Measurements from ENCODE around the gene PTGES2. TPM values are rescaled to one million over a fixed set of nuclear protein-coding genes. Genes with fewer than 3 reads are reported as not detected.

PTGES2 gene
- total and polyA plus RNA-seq, 9 of the 15 experiments (the other 6 are each of a cell fraction or from before 2014, with no cell fraction given), result 2.4 to 196 (median 90.1) TPM

DNA sequence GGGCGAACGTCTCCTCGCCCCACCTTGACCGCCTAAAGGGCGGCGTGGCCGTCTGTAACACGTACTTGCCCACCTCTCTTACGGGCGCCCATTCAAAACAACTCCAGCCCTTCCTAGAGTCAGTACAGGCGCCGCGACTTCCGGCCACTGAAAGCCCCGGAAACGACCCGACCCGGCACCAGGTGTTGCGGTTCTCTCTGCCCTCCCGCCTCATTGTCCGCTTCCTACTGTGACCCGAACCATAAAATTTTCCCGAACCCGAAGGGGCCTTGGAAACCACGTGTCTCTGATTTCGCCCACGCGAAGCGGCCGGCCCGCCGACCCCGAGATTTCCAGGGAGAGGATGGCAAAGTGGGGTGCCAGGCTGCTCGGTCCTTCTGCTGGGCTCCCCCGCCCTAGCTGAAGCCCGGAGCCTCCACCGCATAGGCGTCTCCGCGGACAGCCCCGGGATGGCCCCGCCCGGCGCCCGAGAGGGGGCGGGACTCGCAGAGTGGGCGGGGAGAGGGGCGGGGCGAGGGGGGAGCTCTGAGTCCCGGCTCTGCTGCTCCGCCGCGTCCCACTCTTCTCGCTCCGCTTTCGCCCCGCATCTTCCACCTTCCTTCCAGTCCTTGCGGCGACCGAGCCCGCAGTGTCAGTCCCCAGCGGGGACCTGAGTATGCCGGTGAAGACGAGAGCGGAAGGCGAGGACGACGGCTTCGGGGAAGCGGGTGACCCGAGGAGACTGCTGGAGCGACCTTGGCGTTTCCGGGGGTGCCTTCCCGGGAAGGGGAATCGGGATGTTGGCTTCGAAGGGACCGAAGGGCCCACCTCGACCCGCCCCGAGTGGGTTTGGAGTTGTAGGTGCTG, 684 bp upstream of the PTGES2 start (continued):
- TF ChIP-seq ZNF311 (CRISPR knock-in tag; IDR thresholded peaks at IDR 0.05) (0 out of 2 replicates have a peak, but pooled peaks have one; percentile 33), ZNF280B (CRISPR knock-in tag; IDR thresholded peaks at IDR 0.05) (no peak), ZNF140 (CRISPR knock-in tag; IDR thresholded peaks at IDR 0.05) (no peak), MEF2A (IDR thresholded peaks at IDR 0.05; ENCODE audit: control insufficient read depth, low read depth, low read length) (no peak), ZNF347 (CRISPR knock-in tag; IDR thresholded peaks at IDR 0.05; ENCODE audit: low read depth) (no peak), PCBP1 (IDR thresholded peaks at IDR 0.05; ENCODE audit: low read depth, low read length, poor library complexity, severe bottlenecking) (peak; percentile 77), PHTF2 (CRISPR knock-in tag; IDR thresholded peaks at IDR 0.05) (no peak), FOXA3 (CRISPR knock-in tag; conservative IDR thresholded peaks at IDR 0.05 in 1 of 2, IDR thresholded peaks at IDR 0.05 in 1 of 2) (0 out of 4 replicates have a peak, but pooled peaks of 1 of the 2 experiments have one; percentile 19), NFE2L1 (tag; IDR thresholded peaks at IDR 0.05; ENCODE audit: borderline replicate concordance, low read depth) (no peak), FIP1L1 (IDR thresholded peaks at IDR 0.05; ENCODE audit: low read depth, low read length, poor library complexity, severe bottlenecking) (peak; percentile 73), MAZ (CRISPR knock-in tag; conservative IDR thresholded peaks at IDR 0.05 in 1 of 2, IDR thresholded peaks at IDR 0.05 in 1 of 2) (peak; percentile 88 to 89), ATF3 (IDR thresholded peaks at IDR 0.05) (no peak), ATF3 (CRISPR knock-in tag; conservative IDR thresholded peaks at IDR 0.05) (0 out of 2 replicates have a peak, but pooled peaks have one; percentile 11), ZBTB43 (CRISPR knock-in tag; IDR thresholded peaks at IDR 0.05) (no peak), GABPB1 (CRISPR knock-in tag; IDR thresholded peaks at IDR 0.05) (peak; percentile 81), RHOXF2B (CRISPR knock-in tag; conservative IDR thresholded peaks at IDR 0.05) (no peak), MBD1 (CRISPR knock-in tag; IDR thresholded peaks at IDR 0.05) (no peak)
- TF ChIP-seq, protein P1, sequence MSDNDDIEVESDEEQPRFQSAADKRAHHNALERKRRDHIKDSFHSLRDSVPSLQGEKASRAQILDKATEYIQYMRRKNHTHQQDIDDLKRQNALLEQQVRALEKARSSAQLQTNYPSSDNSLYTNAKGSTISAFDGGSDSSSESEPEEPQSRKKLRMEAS (CRISPR knock-in tag; IDR thresholded peaks at IDR 0.05), result peak; percentile 86
- TF ChIP-seq, protein P2, sequence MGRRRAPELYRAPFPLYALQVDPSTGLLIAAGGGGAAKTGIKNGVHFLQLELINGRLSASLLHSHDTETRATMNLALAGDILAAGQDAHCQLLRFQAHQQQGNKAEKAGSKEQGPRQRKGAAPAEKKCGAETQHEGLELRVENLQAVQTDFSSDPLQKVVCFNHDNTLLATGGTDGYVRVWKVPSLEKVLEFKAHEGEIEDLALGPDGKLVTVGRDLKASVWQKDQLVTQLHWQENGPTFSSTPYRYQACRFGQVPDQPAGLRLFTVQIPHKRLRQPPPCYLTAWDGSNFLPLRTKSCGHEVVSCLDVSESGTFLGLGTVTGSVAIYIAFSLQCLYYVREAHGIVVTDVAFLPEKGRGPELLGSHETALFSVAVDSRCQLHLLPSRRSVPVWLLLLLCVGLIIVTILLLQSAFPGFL (CRISPR knock-in tag; IDR thresholded peaks at IDR 0.05), result no peak
